Panc1 (cell line): ENCODE results near the gene ASTN2.

ENCODE experiments used
- CTCF ChIP-seq: fragments of 450-650 bp; IDR thresholded peaks from 2 replicates; pipeline ENCODE4 v1.5.1; 2017; ENCODE audit warnings: mild to moderate bottlenecking
- POLR2AphosphoS5 ChIP-seq: IDR thresholded peaks from 2 replicates; pipeline ENCODE4 v1.6.1; 2012; ENCODE audit warnings: mild to moderate bottlenecking, low read depth, low read length, moderate library complexity
- TCF7L2 ChIP-seq: IDR thresholded peaks from 2 replicates; pipeline ENCODE4 v1.6.1; 2011; ENCODE audit warnings: mild to moderate bottlenecking, low read depth, low read length, inconsistent platforms

GRCh38 chr9:116383133-116383532 lies 1031.7 kb downstream of the ASTN2 start:
- no peak for TF ChIP-seq CTCF
- no peak for TF ChIP-seq TCF7L2
- no peak for TF ChIP-seq POLR2AphosphoS5
